GM12878 (cell line): ENCODE measurements around the gene SLC39A8. TPM values are rescaled to one million over a fixed set of nuclear protein-coding genes. Genes with fewer than 3 reads are reported as not detected.

Experiments
- ATAC-seq: fragments of 200-7000 bp; cut with Tn5 transposase; 3 replicates; pipeline ENCODE4 v1.9.1; 2020; ENCODE audit warnings: mild to moderate bottlenecking, moderate library complexity
- BruUV-seq: library from RNA; stranded (reverse); fragments of 400-500 nt; replicated peaks from 2 replicates; lab custom pipeline; 2021; lab: Mats Ljungman, UMichigan
- CTCF ChIA-PET: fragments of 300-600 bp; sonication (Branson Sonifier 250); formaldehyde crosslinking; extraction: SDS; loops from one replicate; lab custom pipeline; 2021; ENCODE audit warnings: inconsistent platforms; lab: Yijun Ruan, JAX
- POLR2A ChIA-PET: fragments of 350-600 bp; formaldehyde crosslinking; extraction: SDS; loops from one replicate; lab custom pipeline; 2021; ENCODE audit warnings: inconsistent platforms; lab: Charles Lee
- RAD21 ChIA-PET: fragments of 300-600 bp; sonication (Branson Sonifier 250); formaldehyde crosslinking; loops from one replicate; lab custom pipeline; 2023; ENCODE audit warnings: antibody characterized with exemption; ENCODE audit not compliant: unreplicated experiment; lab: Charles Lee
- SMC1A ChIA-PET: fragments of 300-600 bp; sonication (Branson Sonifier 250); formaldehyde crosslinking; loops from one replicate; lab custom pipeline; 2023; ENCODE audit not compliant: unreplicated experiment, uncharacterized antibody; lab: Charles Lee
- DNase-seq: peaks from one replicate; pipeline ENCODE4 v3.0.0-alpha.2; 2011; ENCODE audit warnings: low read depth, low spot score
- FAIRE-seq: peaks from 3 replicates; lab custom pipeline; 2011; peaks lifted over from hg19 to GRCh38; lab: Jason Lieb, UNC
- H2AFZ ChIP-seq: 2 replicates; pipeline ENCODE4 v1.6.0; 2011; ENCODE audit warnings: low read depth, low read length, control low read depth; ENCODE audit not compliant: control insufficient read depth
- H3K27ac ChIP-seq: 2 replicates; pipeline ENCODE4 v1.5.1; 2011; ENCODE audit warnings: control low read depth; ENCODE audit not compliant: control insufficient read depth, insufficient read depth
- H3K27me3 ChIP-seq, 2 experiments: replicated peaks in 1 of 2; 2 replicates each; pipeline versions ENCODE4 v1.6.0 to v1.6.1; 2011; ENCODE audit warnings: low read length in 1 of 2; ENCODE audit not compliant: control insufficient read depth in 2 of 2, insufficient read depth in 2 of 2
- H3K36me3 ChIP-seq, 2 experiments: 2 replicates each; pipeline ENCODE4 v1.5.1; 2011; ENCODE audit warnings: low read length in 1 of 2; ENCODE audit not compliant: control insufficient read depth in 2 of 2, insufficient read depth in 2 of 2
- H3K4me1 ChIP-seq: 2 replicates; pipeline ENCODE4 v1.6.1; 2011; ENCODE audit warnings: mild to moderate bottlenecking, low read length, moderate library complexity, mixed read lengths; ENCODE audit not compliant: control insufficient read depth, insufficient read depth
- H3K4me2 ChIP-seq: 2 replicates; pipeline ENCODE4 v1.6.0; 2011; ENCODE audit warnings: control low read depth; ENCODE audit not compliant: control insufficient read depth, insufficient read depth
- H3K4me3 ChIP-seq: fragments of 200-600 bp; sonication (generic); 2 replicates; pipeline ENCODE4 v1.5.1; 2016
- H3K79me2 ChIP-seq: 2 replicates; pipeline ENCODE4 v1.6.0; 2011; ENCODE audit warnings: low read length; ENCODE audit not compliant: control insufficient read depth, insufficient read depth
- H3K9ac ChIP-seq: 2 replicates; pipeline ENCODE4 v1.8.0; 2011; ENCODE audit warnings: low read length, control low read depth, mixed read lengths; ENCODE audit not compliant: control insufficient read depth, insufficient read depth
- H3K9me3 ChIP-seq: replicated peaks from 3 replicates; pipeline ENCODE4 v1.5.1; 2011; ENCODE audit warnings: mild to moderate bottlenecking, low read length; ENCODE audit not compliant: control insufficient read depth, insufficient read depth
- H4K20me1 ChIP-seq: 2 replicates; pipeline ENCODE4 v1.6.0; 2011; ENCODE audit not compliant: control insufficient read depth, insufficient read depth
- CTCF ChIP-seq, 3 experiments: IDR thresholded peaks in 2 of 3; conservative IDR thresholded peaks in 1 of 3; 2 replicates each; pipeline ENCODE4 v1.5.1; 2011; ENCODE audit warnings: low read depth in 3 of 3, low read length in 3 of 3, mild to moderate bottlenecking in 3 of 3, control low read depth in 2 of 3, moderate library complexity in 2 of 3, inconsistent platforms in 1 of 3, mixed read lengths in 1 of 3; ENCODE audit not compliant: control insufficient read depth in 2 of 3, insufficient read depth in 1 of 3; ENCODE audit errors: extremely low read depth in 1 of 3
- ESRRA ChIP-seq: IDR thresholded peaks from 2 replicates; pipeline ENCODE4 v1.6.1; 2012; ENCODE audit warnings: mild to moderate bottlenecking, low read length, improper control_type of control experiment
- FOS ChIP-seq: IDR thresholded peaks from 3 replicates; pipeline ENCODE4 v1.6.1; 2011; ENCODE audit warnings: borderline replicate concordance; ENCODE audit not compliant: insufficient read length; ENCODE audit errors: extremely low read depth
- MYB ChIP-seq: fragments of 150-350 bp; IDR thresholded peaks from 2 replicates; pipeline ENCODE4 v1.6.1; 2014; ENCODE audit warnings: mild to moderate bottlenecking, low read depth, low read length, borderline replicate concordance
- PAX8 ChIP-seq: fragments of 450-650 bp; IDR thresholded peaks from 2 replicates; pipeline ENCODE4 v1.6.1; 2017; ENCODE audit warnings: mild to moderate bottlenecking, moderate library complexity
- SMARCA5 ChIP-seq: fragments of 450-650 bp; IDR thresholded peaks from 2 replicates; pipeline ENCODE4 v1.6.1; 2017; ENCODE audit warnings: mild to moderate bottlenecking
- SMC3 ChIP-seq: IDR thresholded peaks from 2 replicates; pipeline ENCODE4 v1.6.1; 2011; ENCODE audit warnings: low read length, improper control_type of control experiment, borderline replicate concordance
- USF2 ChIP-seq: IDR thresholded peaks from 2 replicates; pipeline ENCODE4 v1.6.1; 2011; ENCODE audit warnings: low read depth, low read length, improper control_type of control experiment, borderline replicate concordance
- WGBS: methylation state at CpG from one replicate; pipeline ENCODE4 v1.1.6; 2016; ENCODE audit warnings: low lambda C conversion rate; ENCODE audit not compliant: insufficient replicate concordance, insufficient coverage; ENCODE audit errors: missing lambda C conversion rate; 5-methylcytosine and 5-hydroxymethylcytosine counted together
- in situ Hi-C: fragments of 300-500 bp; cut with MboI; formaldehyde crosslinking; loops from 9 replicates; pipeline ENCODE4 v1.14.3; 2018; ENCODE audit warnings: mixed read lengths
- intact Hi-C: fragments of 100-400 bp; cut with micrococcal nuclease; formaldehyde crosslinking; loops from one replicate; pipeline ENCODE4 v1.14.2; 2022; ENCODE audit not compliant: unreplicated experiment
- polyA plus RNA-seq, 11 experiments: library from polyadenylated mRNA; depleted of rRNA in 4 of 11; unstranded in 6 of 11; stranded (reverse) in 5 of 11; fragments of >200 nt; fragmentation: Nextera tagmentation in 4 of 11; fragmentation: Illumina TruSeq in 1 of 11; extraction: Ambion mirVana in 4 of 11; extraction: Trizol in 1 of 11; gene quantifications; 1 replicate in 1 of 11; 2 replicates in 10 of 11; pipeline versions ENCODE4 v1.2.1 to v1.2.3, GENCODE V29; 2011 to 2016; ENCODE audit warnings: inconsistent platforms in 2 of 11, missing spikeins in 2 of 11, low read depth in 1 of 11
- total RNA-seq, 4 experiments: library from RNA; depleted of rRNA in 3 of 4; stranded (reverse); fragments of >200 nt in 3 of 4; fragmentation: Illumina TruSeq in 1 of 4; extraction: Trizol in 1 of 4; gene quantifications; 2 replicates each; pipeline versions ENCODE4 v1.2.1 to v1.2.3, GENCODE V29; 2013 to 2021
- TF ChIP-seq, protein P1 (sequence below): fragments of 450-650 bp; IDR thresholded peaks from 2 replicates; pipeline ENCODE4 v1.6.1; 2017; ENCODE audit warnings: low read depth, mild to moderate bottlenecking, moderate library complexity

SLC39A8 gene
- total and polyA plus RNA-seq, 10 of the 15 experiments (the other 5 are each of a cell fraction or from before 2014, with no cell fraction given), result 7.9 to 47.8 (median 32.8) TPM

DNA sequence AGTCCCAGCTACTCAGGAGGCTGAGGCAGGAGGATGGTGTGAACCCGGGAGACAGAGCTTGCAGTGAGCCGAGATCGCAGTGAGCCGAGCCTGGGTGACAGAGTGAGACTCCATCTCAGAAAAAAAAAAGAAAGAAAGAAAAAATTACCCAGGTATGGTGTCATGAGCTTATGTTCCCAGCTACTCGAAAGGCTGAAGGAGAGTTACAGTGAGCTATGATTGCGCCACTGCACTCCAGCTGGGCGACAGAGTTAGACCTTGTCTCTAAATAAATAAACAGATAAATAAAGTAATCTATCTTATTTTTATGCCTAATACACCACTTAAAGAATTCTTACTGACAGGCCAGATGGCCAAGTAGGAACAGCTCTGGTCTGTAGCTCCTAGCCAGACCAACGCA lies 73.0 kb downstream of the SLC39A8 start:
- FAIRE-seq (no peak), DNase-seq (no peak), ATAC-seq (no peak)
- ChIA-PET CTCF (no interaction called here), POLR2A (no interaction called here), SMC1A (interaction anchor here (1.0 to 1.5 kb wide), 2 partner anchors 9 to 29 kb away, joined by 3 to 5 read pairs; no protein-coding TSS in a partner anchor), RAD21 (no interaction called here)
- Histone ChIP-seq H4K20me1 (no peaks in the 10 kb centered on the region), H3K4me3 (no peak overlapping the region), H3K4me1 (no peaks in the 10 kb centered on the region), H3K27me3 (no peaks in the 10 kb centered on the region), H3K4me2 (no peak overlapping the region), H2AFZ (no peak overlapping the region), H3K79me2 (no peaks in the 10 kb centered on the region), H3K9ac (no peak overlapping the region), H3K27ac (no peak overlapping the region), H3K9me3 (no peaks in the 10 kb centered on the region), H3K36me3 (peaks cover 0 to 4% of the 10 kb centered on the region in 2 experiments; a peak in 3 of 4 replicates)
- intact Hi-C loops (no loop called here), in situ Hi-C loops (no loop called here)
- TF ChIP-seq CTCF (IDR thresholded peaks at IDR 0.05 in 2 of 3, conservative IDR thresholded peaks at IDR 0.05 in 1 of 3; ENCODE audit: control insufficient read depth in 2 of 3, extremely low read depth in 1 of 3, insufficient read depth in 1 of 3, low read depth in 3 of 3, low read length in 3 of 3) (no peak), FOS (no peak), ESRRA (no peak), SMARCA5 (no peak), PAX8 (no peak), USF2 (no peak), MYB (no peak), SMC3 (no peak)
- TF ChIP-seq, protein P1, sequence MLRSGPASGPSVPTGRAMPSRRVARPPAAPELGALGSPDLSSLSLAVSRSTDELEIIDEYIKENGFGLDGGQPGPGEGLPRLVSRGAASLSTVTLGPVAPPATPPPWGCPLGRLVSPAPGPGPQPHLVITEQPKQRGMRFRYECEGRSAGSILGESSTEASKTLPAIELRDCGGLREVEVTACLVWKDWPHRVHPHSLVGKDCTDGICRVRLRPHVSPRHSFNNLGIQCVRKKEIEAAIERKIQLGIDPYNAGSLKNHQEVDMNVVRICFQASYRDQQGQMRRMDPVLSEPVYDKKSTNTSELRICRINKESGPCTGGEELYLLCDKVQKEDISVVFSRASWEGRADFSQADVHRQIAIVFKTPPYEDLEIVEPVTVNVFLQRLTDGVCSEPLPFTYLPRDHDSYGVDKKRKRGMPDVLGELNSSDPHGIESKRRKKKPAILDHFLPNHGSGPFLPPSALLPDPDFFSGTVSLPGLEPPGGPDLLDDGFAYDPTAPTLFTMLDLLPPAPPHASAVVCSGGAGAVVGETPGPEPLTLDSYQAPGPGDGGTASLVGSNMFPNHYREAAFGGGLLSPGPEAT, result no peak
- no TSS peak for BruUV-seq
- WGBS, result 99% methylated on average over 8 of the region's 8 CpGs
